ENCODE measurements around the gene FOXO6.

Gene FOXO6

DNA sequence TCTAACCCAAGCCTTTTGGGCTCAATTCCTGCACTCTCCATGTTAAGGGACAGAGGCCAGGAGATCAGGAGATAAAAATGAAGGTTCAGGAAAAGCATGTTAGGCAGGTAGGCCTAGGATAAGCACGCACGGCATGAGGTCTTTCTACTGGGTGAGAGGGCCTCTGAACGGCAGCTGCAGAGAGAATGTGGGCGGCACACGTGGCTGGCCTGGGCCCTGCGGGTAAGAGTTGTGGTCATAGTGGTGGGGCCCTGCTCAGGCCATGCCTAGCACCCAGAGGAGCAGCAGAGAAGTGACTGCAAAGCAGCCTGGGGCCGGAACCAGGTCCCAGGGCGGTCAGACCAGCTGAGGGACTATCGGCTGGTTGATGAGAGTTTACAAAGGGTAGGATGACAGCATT, 7.5 kb upstream of the FOXO6 start:
- DNase-seq = no peak

DNA sequence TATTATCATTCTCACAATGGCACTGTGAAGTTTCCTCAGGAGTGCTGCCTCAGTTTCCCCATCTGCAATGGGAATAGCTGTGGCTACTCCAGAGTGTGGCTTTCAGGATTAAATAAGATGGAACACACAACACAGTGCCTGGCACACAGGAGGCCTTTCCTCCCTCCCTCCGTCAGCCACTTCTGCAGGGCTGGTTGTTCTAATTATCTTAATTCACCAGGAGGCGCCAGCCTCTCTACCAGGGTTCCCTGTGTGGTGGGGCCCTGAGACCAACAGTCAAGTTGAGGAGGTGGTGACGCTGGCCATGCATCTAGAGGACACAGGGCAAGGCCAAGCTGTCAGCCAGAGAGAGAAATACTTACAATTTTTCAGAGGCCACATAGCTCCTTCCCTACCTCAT, 6.3 kb upstream of the FOXO6 start:
- no peak for DNase-seq

DNA sequence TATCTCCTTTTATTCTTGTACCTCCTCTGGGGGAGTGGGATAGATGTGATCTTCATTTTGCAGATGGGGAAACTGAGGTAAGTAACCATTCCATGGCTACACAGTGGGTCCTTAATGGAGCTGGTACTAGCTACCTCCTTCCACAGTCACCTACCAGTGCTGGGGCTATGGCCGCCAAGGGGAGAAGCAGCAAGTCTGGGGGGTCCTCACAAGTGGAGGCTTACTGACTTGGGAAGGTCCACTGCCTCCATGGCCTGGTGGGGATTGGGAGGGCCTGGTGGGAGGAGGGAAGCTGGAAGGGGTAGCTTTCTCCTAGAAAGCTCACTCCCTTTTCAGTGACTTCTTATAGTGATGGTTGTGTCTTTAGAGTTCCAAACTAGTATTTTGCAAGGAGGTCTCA, 5.9 kb upstream of the FOXO6 start:
- no peak for DNase-seq

DNA sequence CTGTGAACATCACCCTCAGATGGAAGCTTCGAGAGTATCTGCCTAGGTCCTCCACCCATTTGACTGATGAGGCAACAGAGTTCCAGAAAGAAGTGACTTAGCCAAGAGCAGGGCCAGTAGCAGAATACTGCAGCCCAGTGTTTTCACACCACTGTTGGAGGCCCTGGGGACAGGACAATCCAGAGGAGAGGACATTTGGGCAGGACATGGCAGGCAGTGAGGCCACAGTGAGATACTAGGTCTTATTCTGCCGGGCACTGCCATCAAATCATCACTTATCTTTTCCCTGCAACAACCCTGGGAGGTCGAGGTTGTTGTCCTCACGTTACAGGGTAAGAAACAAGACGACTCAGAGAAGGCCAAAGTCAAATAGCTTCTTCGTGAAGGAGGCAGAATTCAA, 5.5 kb upstream of the FOXO6 start:
- DNase-seq = no peak

- no peak for DNase-seq
Observed at GRCh38 chr1:41356752-41357151, 4.5 kb upstream of the FOXO6 start.

GRCh38 chr1:41357451-41358101, 3.7 kb upstream of the FOXO6 start:
- no peak for DNase-seq

DNA sequence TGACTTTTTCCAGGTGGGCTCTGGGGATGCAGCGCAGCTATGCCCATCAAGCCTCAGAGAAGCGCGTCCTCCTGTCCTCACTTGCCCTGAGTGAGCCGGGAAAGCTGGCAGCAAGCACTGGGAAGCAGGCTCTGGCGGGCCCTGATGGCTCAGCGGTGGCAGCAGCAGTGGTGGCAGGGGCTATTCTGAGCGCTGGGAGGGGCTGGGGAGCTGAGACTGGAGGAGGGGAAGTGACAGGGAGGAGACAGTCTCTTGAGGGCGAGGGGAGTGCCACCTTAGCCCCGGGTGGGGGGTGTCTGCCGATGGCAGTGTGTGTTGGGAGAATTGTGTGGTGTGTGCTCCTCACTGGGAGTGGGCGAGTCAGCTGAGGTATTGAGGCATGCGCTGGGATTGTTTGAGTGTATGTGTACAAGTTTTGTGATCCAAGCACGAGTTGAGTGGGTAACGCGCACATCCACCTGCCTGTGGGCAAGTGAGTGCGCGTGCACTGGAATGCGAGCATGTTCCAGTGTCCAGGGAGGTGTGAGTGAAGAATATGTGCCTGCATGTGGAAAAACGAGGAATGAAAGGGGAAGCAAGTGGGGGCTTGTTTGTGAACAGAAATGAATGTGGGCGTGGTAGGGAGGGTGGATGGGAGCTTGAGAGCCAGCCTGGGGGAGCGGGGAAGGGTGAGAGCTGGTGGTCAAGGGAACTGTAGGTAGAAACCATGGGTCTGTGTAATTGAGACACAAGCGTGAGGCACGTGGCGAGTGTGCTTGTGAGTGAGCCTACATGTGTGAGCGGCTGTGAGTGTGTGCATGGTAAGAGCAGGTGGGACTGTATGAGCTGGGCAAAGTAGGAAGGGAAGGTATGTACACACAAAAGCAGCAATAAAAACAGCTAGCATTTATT, 2.9 kb upstream of the FOXO6 start:
- peak; percentile 24 for DNase-seq

DNA sequence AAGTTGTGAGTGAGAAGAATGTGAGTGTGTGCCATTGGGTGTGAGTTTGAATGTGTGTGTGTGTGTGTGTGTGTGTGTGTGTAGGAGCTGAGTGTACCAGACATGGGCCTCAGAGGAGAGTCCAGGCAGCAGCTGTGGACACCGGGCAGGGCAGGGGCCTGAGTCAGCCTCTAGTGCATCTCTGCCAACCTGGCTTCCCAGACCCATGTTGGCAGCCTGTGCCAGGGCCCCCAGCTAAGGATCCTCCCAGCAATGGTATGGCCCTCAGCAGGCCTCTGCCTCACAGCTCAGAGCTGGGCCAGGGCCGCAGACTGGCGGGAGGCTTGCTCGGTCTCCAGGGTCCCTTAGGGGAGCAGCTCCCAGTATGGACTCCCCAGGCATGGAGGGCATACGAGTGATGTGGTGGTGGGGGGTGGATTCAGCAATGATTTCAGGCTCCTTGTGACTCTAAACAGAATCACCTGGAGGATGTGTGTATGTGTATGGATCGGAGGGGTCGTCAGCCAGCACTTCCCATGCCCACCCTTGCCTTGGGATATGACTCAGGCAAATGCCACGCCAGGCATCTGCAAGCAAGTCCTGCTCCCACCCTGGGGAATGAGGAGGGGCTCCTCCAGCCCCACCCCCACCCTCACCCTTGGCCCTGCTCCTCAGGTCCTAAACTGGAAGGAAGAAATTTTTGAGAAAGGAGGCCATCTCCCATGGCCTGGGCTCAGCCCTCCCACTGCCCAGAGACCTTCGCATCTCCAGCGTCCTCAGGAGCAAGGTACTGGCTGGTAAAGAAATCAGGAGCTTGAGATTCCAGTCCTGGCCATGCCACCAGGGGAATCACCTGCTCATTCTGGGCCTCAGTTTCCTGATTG, 1.8 kb upstream of the FOXO6 start:
- no peak for DNase-seq

DNA sequence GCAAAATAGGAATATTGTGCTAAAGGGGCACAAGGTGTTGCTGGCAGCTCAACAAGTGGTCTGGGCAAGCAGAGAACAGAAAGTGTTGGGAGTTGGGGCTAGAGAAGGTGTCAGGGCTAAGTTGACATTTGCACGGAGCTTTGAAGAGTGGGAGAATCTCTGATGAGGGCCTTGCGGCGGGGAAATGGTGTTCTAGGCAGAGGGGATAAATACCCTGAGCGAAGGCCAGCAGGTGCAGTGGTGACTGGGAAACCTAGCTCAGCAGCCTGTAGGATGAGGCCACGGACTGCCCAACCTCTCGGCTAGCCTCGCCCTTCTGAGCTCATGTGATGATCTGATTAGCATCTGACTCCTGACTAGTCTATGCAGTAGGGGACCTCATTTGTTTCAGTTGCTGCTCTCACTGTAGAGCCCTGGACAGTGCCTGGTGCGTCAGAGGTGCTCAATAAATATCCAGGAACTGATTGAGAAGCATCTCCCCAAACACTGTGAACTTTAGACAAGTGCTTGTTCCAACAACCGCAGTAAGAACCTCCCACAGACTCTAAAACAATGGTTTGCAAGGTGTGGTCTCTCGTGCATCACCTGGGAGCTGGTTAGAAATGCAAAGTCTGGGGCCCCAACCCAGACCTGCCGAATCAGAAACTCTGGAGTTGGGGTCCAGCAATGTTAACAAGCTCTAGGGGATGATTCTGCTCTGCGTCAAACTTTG, 1.0 kb upstream of the FOXO6 start:
- peak; percentile 67 for DNase-seq

GRCh38 chr1:41361495-41362356, 492 bp downstream of the FOXO6 start:
- peak; percentile 82 for DNase-seq

GRCh38 chr1:41362357-41362721, 1.1 kb downstream of the FOXO6 start:
- peak; percentile 55 for DNase-seq

DNA sequence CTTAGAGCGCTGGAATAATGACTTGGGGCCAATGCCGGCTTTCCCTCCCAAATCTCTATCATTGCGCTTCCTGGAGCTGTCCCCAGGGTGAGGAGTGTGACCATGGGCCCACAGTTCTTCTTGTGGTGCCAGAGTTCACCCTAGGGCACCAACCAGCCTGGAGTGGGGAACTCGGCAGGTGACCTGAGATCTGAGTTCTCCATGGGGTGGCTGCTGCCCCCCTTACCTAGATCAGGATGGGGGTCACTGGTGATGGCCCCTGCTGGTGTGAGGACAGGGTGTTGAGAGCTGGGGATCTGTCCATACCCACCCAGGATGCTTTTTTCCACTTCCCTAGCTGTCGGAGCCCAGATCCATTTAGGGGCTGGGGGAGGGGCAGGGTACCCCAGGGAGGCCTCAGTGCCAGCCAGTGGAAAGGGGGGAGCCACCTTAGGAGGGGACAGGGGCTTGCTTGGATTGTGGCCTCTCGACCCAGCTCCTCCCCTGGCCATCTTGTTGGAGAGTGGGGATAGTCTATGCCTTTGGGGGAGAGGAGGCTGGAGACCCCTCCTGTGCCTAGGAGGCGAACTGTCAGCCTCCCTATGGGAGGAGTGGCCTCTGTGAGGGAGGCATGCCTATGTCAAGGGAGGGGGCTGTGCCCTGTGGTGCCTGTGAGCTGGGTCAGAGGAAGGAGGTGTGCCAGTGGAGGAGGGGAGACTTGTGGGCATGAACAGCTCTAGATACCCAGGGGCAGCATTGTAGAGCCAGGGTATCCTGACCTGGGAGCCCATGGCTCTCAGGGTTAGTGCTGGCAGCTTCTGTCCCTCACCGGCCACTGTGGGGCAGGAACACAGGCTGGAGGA, 1.7 kb downstream of the FOXO6 start:
- peak; percentile 55 for DNase-seq

DNA sequence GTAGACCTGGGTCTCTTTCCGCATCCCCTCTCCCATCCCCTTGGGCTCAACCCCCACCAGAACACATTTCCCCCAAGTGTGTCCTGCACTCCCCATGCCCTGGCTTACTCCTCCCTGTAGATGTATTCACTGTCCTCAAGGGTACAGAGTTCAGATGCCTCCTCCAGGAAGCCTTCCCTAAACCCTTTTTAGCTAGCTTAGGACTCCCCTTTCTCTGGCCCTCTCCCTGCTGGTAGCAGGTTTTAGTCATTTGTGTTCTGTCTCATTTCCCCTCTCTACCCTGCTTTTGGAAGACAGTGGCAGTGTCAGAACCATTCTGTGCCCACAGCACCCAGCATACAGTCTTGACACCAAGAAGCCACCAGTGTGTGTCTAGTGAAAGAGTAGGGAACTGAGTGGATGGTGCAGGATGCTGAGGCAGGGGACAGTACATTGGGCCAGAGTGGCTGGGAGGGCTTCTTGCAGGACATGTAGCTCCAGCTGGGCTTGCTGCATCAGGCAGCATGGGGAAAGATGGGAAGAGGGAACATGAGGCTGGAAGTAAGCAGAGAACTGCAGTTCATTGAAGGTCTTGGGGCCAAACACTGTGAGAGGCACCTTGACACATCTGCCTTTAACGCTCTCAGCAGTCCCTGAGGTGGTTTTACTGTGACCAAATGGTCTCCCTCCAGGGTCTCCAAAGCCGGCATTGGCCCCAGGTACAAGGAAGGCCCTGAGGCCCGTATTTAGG, 2.5 kb downstream of the FOXO6 start:
- DNase-seq = peak; percentile 30

DNA sequence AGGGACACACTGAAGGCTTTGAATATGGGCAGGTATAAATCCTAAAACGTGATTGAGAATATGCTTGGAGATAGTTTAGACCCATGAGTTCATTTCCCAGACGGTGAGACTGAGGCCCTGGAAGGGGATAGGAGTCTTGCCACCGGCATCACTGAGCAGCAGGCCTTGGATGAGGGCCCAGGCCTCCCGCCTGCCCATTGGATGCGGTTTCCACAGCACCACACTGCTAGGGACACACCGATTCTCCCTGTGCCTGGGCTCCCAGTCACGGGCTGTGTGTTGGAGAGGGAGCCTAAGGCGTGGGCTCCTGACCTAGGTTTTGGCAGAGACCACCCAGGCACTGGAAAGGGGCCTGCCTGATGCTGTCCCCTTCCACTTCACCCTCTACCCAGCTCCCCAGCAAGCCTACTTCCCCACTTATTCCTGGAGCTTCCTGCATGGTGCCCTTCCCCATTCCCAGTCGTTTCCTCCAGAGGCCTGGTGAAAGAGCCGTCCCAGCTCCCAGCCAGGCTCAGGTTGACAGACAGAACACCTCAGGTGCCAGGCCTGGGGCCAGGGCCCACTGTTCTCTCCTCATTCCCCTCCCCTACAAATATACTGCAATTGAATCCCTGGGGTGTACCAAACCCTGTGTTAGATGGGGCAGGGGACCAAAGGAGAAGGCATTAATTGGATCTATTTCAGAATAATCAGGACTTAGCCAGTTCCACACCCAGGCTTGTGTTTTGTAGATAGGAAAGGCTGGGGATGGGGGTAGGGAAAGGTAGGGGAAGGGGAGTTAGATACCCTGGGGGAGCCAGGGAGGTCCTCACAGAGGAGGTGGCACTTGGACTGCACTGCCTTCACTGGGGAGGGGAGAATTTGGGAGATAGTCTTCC, 3.4 kb downstream of the FOXO6 start:
- peak; percentile 29 for DNase-seq

DNA sequence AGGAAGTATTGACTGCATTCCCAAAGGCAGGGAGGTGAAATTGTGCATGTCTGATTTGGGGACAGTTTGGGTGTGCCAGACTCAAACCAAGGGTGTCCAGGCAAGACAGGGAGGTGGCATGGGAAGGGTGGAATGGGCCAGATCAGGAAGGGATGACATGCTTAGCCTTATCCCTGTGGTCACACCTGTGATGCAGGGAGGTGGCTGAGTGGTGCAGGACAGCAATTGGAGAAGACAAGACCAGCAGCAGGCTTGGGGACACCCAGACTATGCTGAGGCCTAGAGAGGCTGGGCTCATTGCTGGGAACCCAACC, 4.0 kb downstream of the FOXO6 start:
- DNase-seq = peak; percentile 58

DNA sequence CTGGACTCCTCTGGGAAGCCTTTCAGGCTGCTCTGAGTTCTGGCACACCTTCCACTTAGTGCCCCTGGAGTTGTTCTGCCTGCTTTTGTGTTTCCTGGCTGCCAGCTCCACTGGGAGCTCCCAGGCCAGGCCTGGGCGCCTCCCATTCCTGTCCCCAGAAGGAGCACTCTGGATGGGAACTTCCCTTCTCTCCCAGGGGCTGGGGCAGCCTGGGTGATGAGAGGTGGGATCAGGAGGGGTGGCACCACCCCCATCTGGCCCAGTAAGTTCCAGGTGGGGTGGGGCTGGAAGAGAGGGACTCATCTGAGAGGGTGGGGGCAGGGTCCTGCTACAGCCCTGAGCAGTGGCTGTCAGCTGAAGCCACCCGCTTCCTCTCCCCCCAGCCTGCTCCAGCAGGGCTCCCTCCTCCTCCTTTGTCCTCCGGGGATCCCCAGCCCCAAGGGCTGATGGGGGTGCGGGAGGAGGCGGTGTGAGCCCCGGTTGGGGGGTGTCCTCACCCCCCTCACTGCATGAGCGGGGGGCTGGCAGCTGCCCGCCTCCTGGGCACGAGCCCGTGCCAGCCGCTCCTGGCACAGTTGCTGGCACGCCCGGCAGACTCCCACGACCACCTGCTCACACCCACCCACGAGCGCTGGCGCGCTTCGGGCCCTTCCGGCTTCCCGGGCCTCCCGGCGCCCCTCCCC, 4.7 kb downstream of the FOXO6 start:
- DNase-seq = peak; percentile 79

GRCh38 chr1:41366455-41367287, 5.4 kb downstream of the FOXO6 start:
- DNase-seq = peak; percentile 80

GRCh38 chr1:41367288-41367642, 6.0 kb downstream of the FOXO6 start:
- DNase-seq = peak; percentile 33

All from DMS53 (cell line).